HS-5 (cell line): ENCODE data around the gene NOTCH3.

Experiments used
- DNase-seq: peaks from one replicate; pipeline ENCODE4 v3.0.0-alpha.2; 2012; ENCODE audit warnings: low read depth

NOTCH3 gene

GRCh38 chr19:15161028-15161984, 39.5 kb downstream of the NOTCH3 start:
- DNase-seq = no peak

GRCh38 chr19:15159251-15159650, 41.5 kb downstream of the NOTCH3 start:
- no peak for DNase-seq

GRCh38 chr19:15156391-15156790, 44.4 kb downstream of the NOTCH3 start:
- DNase-seq = no peak

GRCh38 chr19:15155296-15155695, 45.5 kb downstream of the NOTCH3 start:
- DNase-seq = no peak

- no peak for DNase-seq
Measured at GRCh38 chr19:15154002-15154612, 46.7 kb downstream of the NOTCH3 start.

- DNase-seq = no peak
Measured at GRCh38 chr19:15149737-15150136, 51.1 kb downstream of the NOTCH3 start.

GRCh38 chr19:15147090-15147489, 53.7 kb downstream of the NOTCH3 start:
- DNase-seq = no peak

- no peak for DNase-seq
Measured at GRCh38 chr19:15144046-15144646, 56.6 kb downstream of the NOTCH3 start.

- DNase-seq = no peak
Measured at GRCh38 chr19:15142313-15142712, 58.5 kb downstream of the NOTCH3 start.

- no peak for DNase-seq
Measured at GRCh38 chr19:15141143-15141542, 59.7 kb downstream of the NOTCH3 start.

GRCh38 chr19:15138427-15138826, 62.4 kb downstream of the NOTCH3 start:
- no peak for DNase-seq

GRCh38 chr19:15137777-15138176, 63.0 kb downstream of the NOTCH3 start:
- DNase-seq = no peak

GRCh38 chr19:15136234-15136954, 64.4 kb downstream of the NOTCH3 start:
- DNase-seq = no peak

GRCh38 chr19:15129856-15130585, 70.8 kb downstream of the NOTCH3 start:
- DNase-seq = no peak

- DNase-seq = no peak
Measured at GRCh38 chr19:15128162-15128770, 72.5 kb downstream of the NOTCH3 start.

GRCh38 chr19:15126131-15126910, 74.5 kb downstream of the NOTCH3 start:
- DNase-seq = no peak

GRCh38 chr19:15125232-15126067, 75.3 kb downstream of the NOTCH3 start:
- peak; percentile 96 for DNase-seq

- no peak for DNase-seq
Measured at GRCh38 chr19:15124572-15125231, 76.1 kb downstream of the NOTCH3 start.

- no peak for DNase-seq
Measured at GRCh38 chr19:15123900-15124299, 76.9 kb downstream of the NOTCH3 start.
